Measurements from ENCODE around the gene ZNF618. TPM values are rescaled to one million over a fixed set of nuclear protein-coding genes. Genes with fewer than 3 reads are reported as not detected.

ZNF618 gene
- total RNA-seq, 2 experiments from 2014 or later: not detected

GRCh38 chr9:114001794-114002261 lies 125.7 kb downstream of the ZNF618 start:
- Histone ChIP-seq H3K4me2 (ENCODE audit: low read length) (no peak overlapping the region), H3K79me2 (ENCODE audit: insufficient read depth, low read depth, low read length) (no peaks in the 10 kb centered on the region), H3K4me1 (ENCODE audit: insufficient read depth, low read length, poor library complexity, severe bottlenecking) (no peaks in the 10 kb centered on the region), H3K9me2 (ENCODE audit: insufficient read depth, low read length) (no peaks in the 10 kb centered on the region), H3K4me3 (ENCODE audit: low read depth, low read length, poor library complexity, severe bottlenecking) (no peak overlapping the region), H3K27ac (ENCODE audit: low read depth, low read length, poor library complexity, severe bottlenecking) (no peak overlapping the region), H4K20me1 (ENCODE audit: insufficient read depth, low read length) (no peaks in the 10 kb centered on the region), H3K36me3 (ENCODE audit: insufficient read depth, low read length) (no peaks in the 10 kb centered on the region), H3K9me3 (ENCODE audit: low read length) (no peaks in the 10 kb centered on the region), H2AFZ (ENCODE audit: low read length) (no peak overlapping the region)
- DNase-seq (ENCODE audit: low spot score): no peak
- TF ChIP-seq CTCF (conservative IDR thresholded peaks at IDR 0.05; ENCODE audit: low read length): no peak
- TF ChIP-seq EZH2phosphoT487 (IDR thresholded peaks at IDR 0.05; ENCODE audit: borderline replicate concordance, low read depth, low read length): no peak
- ChIA-PET CTCF (ENCODE audit: unreplicated experiment) (no interaction called here), POLR2A (no interaction called here)
- intact Hi-C loops (cut with micrococcal nuclease; ENCODE audit: unreplicated experiment): no loop called here
- no TSS peak for BruUV-seq (replicated peaks)

GRCh38 chr9:114002271-114002985 lies 126.3 kb downstream of the ZNF618 start:
- no peaks in the 10 kb centered on the region for H3K9me3 ChIP-seq (ENCODE audit: low read length)
- H3K4me1 ChIP-seq (ENCODE audit: insufficient read depth, low read length, poor library complexity, severe bottlenecking): no peaks in the 10 kb centered on the region
- H3K79me2 ChIP-seq (ENCODE audit: insufficient read depth, low read depth, low read length): no peaks in the 10 kb centered on the region
- BruUV-seq (replicated peaks): no TSS peak
- POLR2A ChIA-PET: interaction anchor here (0.5 kb wide), 1 partner anchor 29 kb away, joined by 3 read pairs; no protein-coding TSS in a partner anchor
- no peaks in the 10 kb centered on the region for H4K20me1 ChIP-seq (ENCODE audit: insufficient read depth, low read length)
- H3K4me2 ChIP-seq (ENCODE audit: low read length): no peak overlapping the region
- no peaks in the 10 kb centered on the region for H3K36me3 ChIP-seq (ENCODE audit: insufficient read depth, low read length)
- H3K27ac ChIP-seq (ENCODE audit: low read depth, low read length, poor library complexity, severe bottlenecking): no peak overlapping the region
- no peak overlapping the region for H2AFZ ChIP-seq (ENCODE audit: low read length)
- no peak overlapping the region for H3K4me3 ChIP-seq (ENCODE audit: low read depth, low read length, poor library complexity, severe bottlenecking)
- intact Hi-C loops (cut with micrococcal nuclease; ENCODE audit: unreplicated experiment): no loop called here
- H3K9me2 ChIP-seq (ENCODE audit: insufficient read depth, low read length): no peaks in the 10 kb centered on the region
- CTCF ChIA-PET (ENCODE audit: unreplicated experiment): no interaction called here
- TF ChIP-seq EZH2phosphoT487 (IDR thresholded peaks at IDR 0.05; ENCODE audit: borderline replicate concordance, low read depth, low read length) (no peak), CTCF (conservative IDR thresholded peaks at IDR 0.05; ENCODE audit: low read length) (no peak)
- no peak for DNase-seq (ENCODE audit: low spot score)

GRCh38 chr9:114002986-114003350 lies 126.9 kb downstream of the ZNF618 start:
- CTCF ChIA-PET (ENCODE audit: unreplicated experiment): no interaction called here
- no peak overlapping the region for H3K27ac ChIP-seq (ENCODE audit: low read depth, low read length, poor library complexity, severe bottlenecking)
- no peaks in the 10 kb centered on the region for H3K36me3 ChIP-seq (ENCODE audit: insufficient read depth, low read length)
- no peak overlapping the region for H3K4me2 ChIP-seq (ENCODE audit: low read length)
- no peaks in the 10 kb centered on the region for H3K9me3 ChIP-seq (ENCODE audit: low read length)
- H3K4me1 ChIP-seq (ENCODE audit: insufficient read depth, low read length, poor library complexity, severe bottlenecking): no peaks in the 10 kb centered on the region
- H4K20me1 ChIP-seq (ENCODE audit: insufficient read depth, low read length): no peaks in the 10 kb centered on the region
- H3K4me3 ChIP-seq (ENCODE audit: low read depth, low read length, poor library complexity, severe bottlenecking): no peak overlapping the region
- no peaks in the 10 kb centered on the region for H3K9me2 ChIP-seq (ENCODE audit: insufficient read depth, low read length)
- no peak overlapping the region for H2AFZ ChIP-seq (ENCODE audit: low read length)
- intact Hi-C loops (cut with micrococcal nuclease; ENCODE audit: unreplicated experiment): no loop called here
- H3K79me2 ChIP-seq (ENCODE audit: insufficient read depth, low read depth, low read length): no peaks in the 10 kb centered on the region
- POLR2A ChIA-PET: interaction anchor here (0.5 to 0.9 kb wide), 2 partner anchors 14 to 30 kb away, joined by 3 read pairs; no protein-coding TSS in a partner anchor
- BruUV-seq (replicated peaks): no TSS peak
- no peak for DNase-seq (ENCODE audit: low spot score)
- no peak for TF ChIP-seq EZH2phosphoT487 (IDR thresholded peaks at IDR 0.05; ENCODE audit: borderline replicate concordance, low read depth, low read length)
- no peak for TF ChIP-seq CTCF (conservative IDR thresholded peaks at IDR 0.05; ENCODE audit: low read length)
